ENCODE data around the gene APBB2.

DNA sequence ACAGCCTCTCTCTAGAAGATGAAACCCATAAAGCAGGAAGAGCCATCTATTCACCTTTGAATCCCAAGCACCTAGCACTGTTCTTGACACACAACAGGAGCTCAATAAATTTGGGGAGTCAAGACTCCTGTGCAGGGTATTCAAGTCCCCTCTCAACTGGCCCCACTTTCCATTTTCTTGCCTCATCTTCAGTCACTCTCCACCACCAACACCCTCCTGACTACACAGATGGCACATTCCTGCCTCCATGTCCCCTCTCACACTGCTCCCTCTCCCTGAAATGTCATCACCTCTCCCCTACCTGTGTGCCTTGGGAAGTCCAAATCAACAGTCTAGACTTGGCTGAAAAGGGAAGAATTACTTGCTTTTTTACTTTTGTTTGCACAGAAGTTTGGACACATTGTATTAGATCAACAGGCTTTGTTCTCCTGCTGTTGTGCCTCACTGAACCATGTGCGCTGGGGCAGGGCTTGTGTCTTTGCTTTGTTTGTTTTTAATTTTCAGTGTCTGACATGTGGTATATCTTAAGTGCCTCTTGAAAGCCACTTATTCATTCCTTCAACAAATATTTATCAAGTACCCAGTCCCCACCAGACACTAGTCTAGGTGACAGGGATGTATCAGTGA is 85.1 kb downstream of the APBB2 start:
- TF ChIP-seq, protein P1, sequence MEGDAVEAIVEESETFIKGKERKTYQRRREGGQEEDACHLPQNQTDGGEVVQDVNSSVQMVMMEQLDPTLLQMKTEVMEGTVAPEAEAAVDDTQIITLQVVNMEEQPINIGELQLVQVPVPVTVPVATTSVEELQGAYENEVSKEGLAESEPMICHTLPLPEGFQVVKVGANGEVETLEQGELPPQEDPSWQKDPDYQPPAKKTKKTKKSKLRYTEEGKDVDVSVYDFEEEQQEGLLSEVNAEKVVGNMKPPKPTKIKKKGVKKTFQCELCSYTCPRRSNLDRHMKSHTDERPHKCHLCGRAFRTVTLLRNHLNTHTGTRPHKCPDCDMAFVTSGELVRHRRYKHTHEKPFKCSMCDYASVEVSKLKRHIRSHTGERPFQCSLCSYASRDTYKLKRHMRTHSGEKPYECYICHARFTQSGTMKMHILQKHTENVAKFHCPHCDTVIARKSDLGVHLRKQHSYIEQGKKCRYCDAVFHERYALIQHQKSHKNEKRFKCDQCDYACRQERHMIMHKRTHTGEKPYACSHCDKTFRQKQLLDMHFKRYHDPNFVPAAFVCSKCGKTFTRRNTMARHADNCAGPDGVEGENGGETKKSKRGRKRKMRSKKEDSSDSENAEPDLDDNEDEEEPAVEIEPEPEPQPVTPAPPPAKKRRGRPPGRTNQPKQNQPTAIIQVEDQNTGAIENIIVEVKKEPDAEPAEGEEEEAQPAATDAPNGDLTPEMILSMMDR (conservative IDR thresholded peaks at IDR 0.05): no peak
- no peak for TF ChIP-seq EZH2 (IDR thresholded peaks at IDR 0.05; ENCODE audit: low read depth)
